Lower leg skin (tissue), 4 donors: Measurements from ENCODE around the gene NTMT1. TPM values are rescaled to one million over a fixed set of nuclear protein-coding genes. Genes with fewer than 3 reads are reported as not detected.

Source experiments
- DNase-seq, 2 donors: peaks; one replicate each; pipeline ENCODE4 v3.0.0-alpha.2; 2019; ENCODE audit warnings: low spot score in 2 of 2
- H3K4me3 ChIP-seq: fragments of 200-600 bp; sonication (generic); 2 replicates; pipeline ENCODE4 v1.5.1; 2017; ENCODE audit warnings: mild to moderate bottlenecking, low read depth; ENCODE audit not compliant: poor library complexity, severe bottlenecking
- CTCF ChIP-seq, 3 donors: fragments of 450-650 bp; IDR thresholded peaks; one replicate each; pipeline ENCODE4 v1.5.1; 2016; ENCODE audit warnings: antibody characterized with exemption in 3 of 3, mild to moderate bottlenecking in 3 of 3, moderate library complexity in 2 of 3
- POLR2A ChIP-seq, 2 donors: fragments of 450-650 bp; IDR thresholded peaks; one replicate each; pipeline ENCODE4 v1.6.1; 2016 to 2017; ENCODE audit warnings: antibody characterized with exemption in 2 of 2, mild to moderate bottlenecking in 1 of 2, moderate library complexity in 1 of 2
- WGBS, 2 donors: methylation state at CpG; one replicate each; pipeline ENCODE4 v1.1.5; 2018; 5-methylcytosine and 5-hydroxymethylcytosine counted together
- intact Hi-C: fragments of 100-400 bp; cut with DNase I; formaldehyde crosslinking; loops from one replicate; pipeline ENCODE4 v1.15.0; 2023; ENCODE audit warnings: low total_unique reads
- total RNA-seq, 4 donors: library from RNA; depleted of rRNA; stranded (reverse); fragments of >200 nt; gene quantifications; one replicate each; pipeline ENCODE4 v1.1.0, GENCODE V29; 2016

NTMT1 gene
- total RNA-seq, 4 donors from 2014 or later = 19.7 to 31.0 (median 25.7) TPM

- TF ChIP-seq CTCF (IDR thresholded peaks at IDR 0.05) (no peak), POLR2A (IDR thresholded peaks at IDR 0.05) (no peak)
- no peak overlapping the region for H3K4me3 ChIP-seq
- WGBS, 2 donors = 72 to 81% methylated on average over 26 to 30 of the region's 31 CpGs
- intact Hi-C loops = no loop called here
- no peak for DNase-seq
These were observed 10.3 kb upstream of the NTMT1 start for GRCh38 chr9:129615407-129616285.

GRCh38 chr9:129617167-129617566 lies 8.8 kb upstream of the NTMT1 start:
- TF ChIP-seq CTCF (IDR thresholded peaks at IDR 0.05) (no peak), POLR2A (IDR thresholded peaks at IDR 0.05) (no peak)
- WGBS, 2 donors = 8 to 10% methylated on average over 1 of the region's 1 CpG
- no peak overlapping the region for H3K4me3 ChIP-seq
- DNase-seq = no peak
- intact Hi-C loops = no loop called here

GRCh38 chr9:129619787-129620668 lies 5.9 kb upstream of the NTMT1 start:
- intact Hi-C loops = no loop called here
- DNase-seq = no peak
- H3K4me3 ChIP-seq = peak overlapping the region; percentile 16
- 4 to 17% methylated on average over 1 to 29 of the region's 82 CpGs for WGBS, 2 donors
- no peak for TF ChIP-seq POLR2A (IDR thresholded peaks at IDR 0.05)

GRCh38 chr9:129620669-129621295 lies 5.2 kb upstream of the NTMT1 start, which contains the start of gene C9orf50:
Gene C9orf50, minus strand, starts transcription at chr9:129621101. Its CDS starts 527 bp downstream, at chr9:129620574.
- 20 to 26% methylated on average over 21 of the region's 21 CpGs for WGBS, 2 donors
- intact Hi-C loops = no loop called here
- DNase-seq = no peak
- TF ChIP-seq POLR2A (IDR thresholded peaks at IDR 0.05) (no peak), CTCF (IDR thresholded peaks at IDR 0.05) (no peak)
- peak within 1 kb of the TSS; percentile 16 for H3K4me3 ChIP-seq

GRCh38 chr9:129623331-129623730 lies 2.6 kb upstream of the NTMT1 start:
- 55 to 62% methylated on average over 6 of the region's 6 CpGs for WGBS, 2 donors
- intact Hi-C loops = no loop called here
- TF ChIP-seq CTCF (IDR thresholded peaks at IDR 0.05) (no peak), POLR2A (IDR thresholded peaks at IDR 0.05) (no peak)
- no peak overlapping the region for H3K4me3 ChIP-seq
- DNase-seq = no peak
